Measurements from ENCODE around the gene DDX10. TPM values are rescaled to one million over a fixed set of nuclear protein-coding genes. Genes with fewer than 3 reads are reported as not detected.

The DDX10 gene
- total RNA-seq, 1 experiment from 2014 or later: 48.3 TPM

DNA sequence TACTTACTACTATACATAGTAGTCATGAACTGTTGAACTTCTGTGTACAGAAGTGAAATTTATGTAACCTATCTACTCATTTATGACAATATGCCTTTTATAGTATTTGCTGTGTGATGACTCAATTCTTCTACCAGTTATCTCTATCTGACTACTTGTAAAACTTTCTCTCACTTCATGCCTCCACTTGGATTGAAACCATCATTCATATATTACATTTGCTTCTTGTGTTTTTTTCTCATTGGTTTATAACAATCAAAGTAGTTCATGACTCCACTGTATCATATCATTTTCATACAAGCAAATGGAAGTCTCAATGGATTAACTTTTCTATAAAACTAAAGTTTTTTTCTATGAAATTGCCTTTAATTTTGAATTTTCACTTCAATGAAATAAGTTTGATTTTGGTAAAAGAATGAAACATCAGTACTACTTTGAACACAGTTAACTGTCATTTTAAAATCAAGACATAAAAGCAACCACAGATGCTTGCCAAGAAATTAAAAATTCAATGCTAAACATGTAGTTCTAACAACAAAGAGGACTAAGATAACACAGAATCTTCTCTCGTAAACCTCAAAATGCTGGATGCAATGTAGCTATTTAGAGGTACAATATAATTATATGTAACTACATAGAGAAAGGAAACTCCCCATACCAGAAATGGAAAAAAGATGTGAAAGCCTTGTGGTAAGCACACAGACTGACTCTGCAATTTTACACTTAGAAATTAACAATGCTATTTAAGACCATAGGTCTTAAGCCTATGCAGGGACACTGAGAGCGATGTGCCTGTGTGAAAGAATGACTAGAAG is 43.7 kb upstream of the DDX10 start:
- TF ChIP-seq, protein P1, sequence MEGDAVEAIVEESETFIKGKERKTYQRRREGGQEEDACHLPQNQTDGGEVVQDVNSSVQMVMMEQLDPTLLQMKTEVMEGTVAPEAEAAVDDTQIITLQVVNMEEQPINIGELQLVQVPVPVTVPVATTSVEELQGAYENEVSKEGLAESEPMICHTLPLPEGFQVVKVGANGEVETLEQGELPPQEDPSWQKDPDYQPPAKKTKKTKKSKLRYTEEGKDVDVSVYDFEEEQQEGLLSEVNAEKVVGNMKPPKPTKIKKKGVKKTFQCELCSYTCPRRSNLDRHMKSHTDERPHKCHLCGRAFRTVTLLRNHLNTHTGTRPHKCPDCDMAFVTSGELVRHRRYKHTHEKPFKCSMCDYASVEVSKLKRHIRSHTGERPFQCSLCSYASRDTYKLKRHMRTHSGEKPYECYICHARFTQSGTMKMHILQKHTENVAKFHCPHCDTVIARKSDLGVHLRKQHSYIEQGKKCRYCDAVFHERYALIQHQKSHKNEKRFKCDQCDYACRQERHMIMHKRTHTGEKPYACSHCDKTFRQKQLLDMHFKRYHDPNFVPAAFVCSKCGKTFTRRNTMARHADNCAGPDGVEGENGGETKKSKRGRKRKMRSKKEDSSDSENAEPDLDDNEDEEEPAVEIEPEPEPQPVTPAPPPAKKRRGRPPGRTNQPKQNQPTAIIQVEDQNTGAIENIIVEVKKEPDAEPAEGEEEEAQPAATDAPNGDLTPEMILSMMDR (conservative IDR thresholded peaks at IDR 0.05): no peak
- Histone ChIP-seq H2BK5ac (ENCODE audit: insufficient read length, low read length) (no peak overlapping the region), H3K27ac (ENCODE audit: insufficient read length, low read depth, low read length) (no peak overlapping the region), H3K9ac (ENCODE audit: extremely low read depth, insufficient read length, low read length) (no peak overlapping the region), H3K79me2 (ENCODE audit: insufficient read depth, low read length) (no peaks in the 10 kb centered on the region), H3K14ac (ENCODE audit: insufficient read depth, low read length) (no peak overlapping the region), H4K8ac (replicated peaks; ENCODE audit: insufficient read length, low read depth, low read length) (no peak overlapping the region), H2BK20ac (ENCODE audit: low read depth, low read length, poor library complexity, severe bottlenecking) (no peak overlapping the region), H3K9me3 (ENCODE audit: control insufficient read depth, low read depth, low read length) (no peaks in the 10 kb centered on the region), H3K23ac (ENCODE audit: insufficient read length, low read depth, low read length) (no peak overlapping the region), H4K5ac (ENCODE audit: insufficient read length, low read depth, low read length) (no peak overlapping the region), H3K56ac (ENCODE audit: insufficient read length, low read depth, low read length) (no peak overlapping the region), H3K23me2 (ENCODE audit: insufficient read length, low read depth, low read length, poor library complexity, severe bottlenecking) (no peaks in the 10 kb centered on the region), H3K18ac (ENCODE audit: insufficient read length, low read depth, low read length) (no peak overlapping the region), H3K4ac (ENCODE audit: low read depth, low read length) (no peak overlapping the region), H3K27me3 (ENCODE audit: insufficient read depth, low read length) (no peaks in the 10 kb centered on the region), H3T11ph (ENCODE audit: low read length) (no peak overlapping the region), H2BK120ac (ENCODE audit: low read depth, low read length, poor library complexity, severe bottlenecking) (no peak overlapping the region), H2BK12ac (ENCODE audit: insufficient read length, low read depth, low read length) (no peak overlapping the region), H2AK5ac (ENCODE audit: insufficient read length, low read length) (no peak overlapping the region), H4K91ac (ENCODE audit: insufficient read length, low read depth, low read length) (no peak overlapping the region), H3K79me1 (ENCODE audit: insufficient read depth, low read depth, low read length, poor library complexity, severe bottlenecking) (no peaks in the 10 kb centered on the region), H2BK15ac (ENCODE audit: low read depth, low read length) (no peak overlapping the region), H2AFZ (ENCODE audit: low read length) (no peak overlapping the region), H4K20me1 (ENCODE audit: control insufficient read depth, insufficient read depth, insufficient read length) (no peaks in the 10 kb centered on the region), H3K4me2 (ENCODE audit: insufficient read depth, insufficient read length, low read length) (no peak overlapping the region), H3K4me1 (ENCODE audit: insufficient read depth, low read length) (no peaks in the 10 kb centered on the region)
- no peaks in the 10 kb centered on the region; a peak in 1 of 7 replicates for H3K36me3 Mint-ChIP-seq (ENCODE audit: insufficient read depth in 1 of 3, low read depth in 3 of 3)
- peaks cover 0 to 2% of the 10 kb centered on the region in 2 experiments; a peak in 1 of 5 replicates for H3K9me3 Mint-ChIP-seq
- H3K4me3 Mint-ChIP-seq: no peak overlapping the region
- no peak overlapping the region for H3K27ac Mint-ChIP-seq
- no peak for DNase-seq
- no CpG with 5 or more reads among the region's 2 CpGs for WGBS (ENCODE audit: extremely low coverage, insufficient read length, low lambda C conversion rate)
- no peaks in the 10 kb centered on the region for H3K27me3 Mint-ChIP-seq (ENCODE audit: low read depth)
- peaks cover 6 to 8% of the 10 kb centered on the region in 2 experiments for H3K4me1 Mint-ChIP-seq
